IMR-90 (cell line): Measurements from ENCODE around the gene OSBP2. TPM values are rescaled to one million over a fixed set of nuclear protein-coding genes. Genes with fewer than 3 reads are reported as not detected.

Experiments used
- ATAC-seq: fragments of 200-7000 bp; cut with Tn5 transposase; 2 replicates; pipeline ENCODE4 v1.9.1; 2020; ENCODE audit warnings: low read depth, mild to moderate bottlenecking, moderate library complexity
- BruUV-seq: library from RNA; stranded (reverse); fragments of 400-500 nt; replicated peaks from 2 replicates; lab custom pipeline; 2021; lab: Mats Ljungman, UMichigan
- CTCF ChIA-PET: fragments of 300-600 bp; formaldehyde crosslinking; extraction: SDS; loops from one replicate; lab custom pipeline; 2021; ENCODE audit warnings: antibody characterized with exemption; lab: Yijun Ruan, JAX
- POLR2A ChIA-PET: fragments of 300-600 bp; sonication (Branson Sonifier 250); formaldehyde crosslinking; loops from one replicate; lab custom pipeline; 2022; ENCODE audit warnings: antibody characterized with exemption; ENCODE audit not compliant: unreplicated experiment; lab: Charles Lee
- DNase-seq: peaks from one replicate; pipeline ENCODE4 v3.0.0; 2013
- H2AFZ ChIP-seq: replicated peaks from 2 replicates; pipeline ENCODE3; 2013; ENCODE audit warnings: low read length, mild to moderate bottlenecking; ENCODE audit not compliant: poor library complexity
- H2AK5ac ChIP-seq: 2 replicates; pipeline ENCODE4 v1.6.1; 2013; ENCODE audit warnings: low read depth, low read length, inconsistent platforms
- H2AK9ac ChIP-seq: replicated peaks from 2 replicates; pipeline ENCODE3; 2013; ENCODE audit warnings: mild to moderate bottlenecking, low read depth, low read length, moderate library complexity; ENCODE audit not compliant: poor library complexity
- H2BK120ac ChIP-seq: 2 replicates; pipeline ENCODE4 v1.6.1; 2013; ENCODE audit warnings: low read depth, low read length, inconsistent platforms
- H2BK15ac ChIP-seq: 3 replicates; pipeline ENCODE4 v1.6.1; 2013; ENCODE audit warnings: low read depth, low read length, inconsistent platforms
- H2BK20ac ChIP-seq: 2 replicates; pipeline ENCODE4 v1.6.1; 2013; ENCODE audit warnings: low read depth, mild to moderate bottlenecking, inconsistent platforms, low read length, moderate library complexity
- H2BK5ac ChIP-seq: 2 replicates; pipeline ENCODE4 v1.6.1; 2013; ENCODE audit warnings: mild to moderate bottlenecking, low read depth, low read length, inconsistent platforms; ENCODE audit not compliant: poor library complexity, severe bottlenecking
- H3K14ac ChIP-seq: replicated peaks from 2 replicates; pipeline ENCODE4 v1.6.1; 2013; ENCODE audit warnings: low read depth, low read length, inconsistent platforms
- H3K18ac ChIP-seq: 2 replicates; pipeline ENCODE4 v1.6.1; 2013; ENCODE audit warnings: low read depth, low read length, control low read depth
- H3K23ac ChIP-seq: 2 replicates; pipeline ENCODE4 v1.6.1; 2013; ENCODE audit warnings: low read depth, low read length, inconsistent platforms
- H3K27ac ChIP-seq: 2 replicates; pipeline ENCODE4 v1.5.1; 2013; ENCODE audit warnings: mild to moderate bottlenecking, control low read depth, low read length; ENCODE audit not compliant: insufficient read depth
- H3K27me3 ChIP-seq: 2 replicates; pipeline ENCODE4 v1.6.1; 2013; ENCODE audit warnings: low read length; ENCODE audit not compliant: control insufficient read depth, insufficient read depth
- H3K36me3 ChIP-seq: 2 replicates; pipeline ENCODE4 v1.6.1; 2013; ENCODE audit warnings: low read length, mixed read lengths; ENCODE audit not compliant: control insufficient read depth, insufficient read depth
- H3K4ac ChIP-seq: 2 replicates; pipeline ENCODE4 v1.6.1; 2013; ENCODE audit warnings: low read depth, low read length, inconsistent platforms
- H3K4me1 ChIP-seq: 2 replicates; pipeline ENCODE4 v1.6.1; 2013; ENCODE audit warnings: low read length, mixed read lengths; ENCODE audit not compliant: control insufficient read depth, insufficient read depth
- H3K4me2 ChIP-seq: 2 replicates; pipeline ENCODE4 v1.6.1; 2013; ENCODE audit warnings: low read depth, mild to moderate bottlenecking, control low read depth, low read length, moderate library complexity
- H3K4me3 ChIP-seq: 2 replicates; pipeline ENCODE4 v1.5.1; 2013; ENCODE audit warnings: low read depth, mild to moderate bottlenecking, control low read depth, low read length, moderate library complexity; ENCODE audit not compliant: insufficient read depth
- H3K56ac ChIP-seq: 2 replicates; pipeline ENCODE4 v1.6.1; 2013; ENCODE audit warnings: low read length, inconsistent platforms; ENCODE audit not compliant: insufficient read depth; ENCODE audit errors: extremely low read depth
- H3K79me1 ChIP-seq, 2 experiments: 2 replicates each; pipeline ENCODE4 v1.6.1; 2013; ENCODE audit warnings: low read length in 2 of 2, inconsistent platforms in 1 of 2, low read depth in 1 of 2
- H3K9ac ChIP-seq: 2 replicates; pipeline ENCODE4 v1.6.1; 2013; ENCODE audit warnings: low read depth, low read length, control low read depth
- H3K9me1 ChIP-seq: 2 replicates; pipeline ENCODE4 v1.6.1; 2013; ENCODE audit warnings: low read length, inconsistent platforms; ENCODE audit not compliant: insufficient read depth
- H3K9me3 ChIP-seq: 2 replicates; pipeline ENCODE4 v1.6.1; 2013; ENCODE audit warnings: low read length; ENCODE audit not compliant: control insufficient read depth, insufficient read depth
- H4K20me1 ChIP-seq: 2 replicates; pipeline ENCODE4 v1.6.1; 2013; ENCODE audit warnings: low read length, inconsistent platforms; ENCODE audit not compliant: insufficient read depth
- H4K5ac ChIP-seq: 2 replicates; pipeline ENCODE4 v1.6.1; 2013; ENCODE audit warnings: mild to moderate bottlenecking, low read depth, low read length, control low read depth
- H4K8ac ChIP-seq, 2 experiments: 2 replicates each; pipeline ENCODE4 v1.6.1; 2013; ENCODE audit warnings: low read depth in 2 of 2, low read length in 2 of 2, control low read depth in 1 of 2, inconsistent platforms in 1 of 2
- H4K91ac ChIP-seq: 2 replicates; pipeline ENCODE4 v1.6.1; 2013; ENCODE audit warnings: low read depth, low read length, inconsistent platforms; ENCODE audit not compliant: insufficient read depth
- BHLHE40 ChIP-seq: fragments of 150-350 bp; IDR thresholded peaks from 2 replicates; pipeline ENCODE4 v1.6.1; 2016; ENCODE audit warnings: mild to moderate bottlenecking, low read depth, low read length
- CHD1 ChIP-seq: IDR thresholded peaks from 2 replicates; pipeline ENCODE4 v1.6.1; 2012; ENCODE audit warnings: low read depth, low read length, improper control_type of control experiment
- CTCF ChIP-seq: conservative IDR thresholded peaks from 2 replicates; pipeline ENCODE4 v1.5.1; 2012; ENCODE audit warnings: mild to moderate bottlenecking, low read depth, low read length, improper control_type of control experiment
- FOS ChIP-seq: fragments of 150-350 bp; IDR thresholded peaks from 2 replicates; pipeline ENCODE4 v1.6.1; 2016; ENCODE audit warnings: low read depth, low read length
- MAFK ChIP-seq: IDR thresholded peaks from 2 replicates; pipeline ENCODE4 v1.6.1; 2012; ENCODE audit warnings: low read depth, low read length, improper control_type of control experiment
- MAZ ChIP-seq: IDR thresholded peaks from 2 replicates; pipeline ENCODE4 v1.6.1; 2012; ENCODE audit warnings: low read depth, mild to moderate bottlenecking, low read length, improper control_type of control experiment, moderate library complexity, borderline replicate concordance
- MXI1 ChIP-seq: IDR thresholded peaks from 2 replicates; pipeline ENCODE4 v1.6.1; 2012; ENCODE audit warnings: low read depth, mild to moderate bottlenecking, low read length, moderate library complexity, borderline replicate concordance
- NFE2L2 ChIP-seq: fragments of 150-350 bp; IDR thresholded peaks from 2 replicates; pipeline ENCODE4 v1.6.1; 2016; ENCODE audit warnings: low read depth, mild to moderate bottlenecking, low read length
- POLR2A ChIP-seq: IDR thresholded peaks from 2 replicates; pipeline ENCODE4 v1.6.1; 2012; ENCODE audit warnings: mild to moderate bottlenecking, low read depth, low read length
- RAD21 ChIP-seq: IDR thresholded peaks from 2 replicates; pipeline ENCODE4 v1.6.1; 2012; ENCODE audit warnings: low read length, improper control_type of control experiment
- RCOR1 ChIP-seq: IDR thresholded peaks from 2 replicates; pipeline ENCODE4 v1.6.1; 2012; ENCODE audit warnings: mild to moderate bottlenecking, low read length, improper control_type of control experiment; ENCODE audit not compliant: insufficient replicate concordance
- SMC3 ChIP-seq: fragments of 150-350 bp; IDR thresholded peaks from 2 replicates; pipeline ENCODE4 v1.6.1; 2016; ENCODE audit warnings: low read depth, mild to moderate bottlenecking, antibody characterized with exemption, low read length, moderate library complexity
- USF2 ChIP-seq: fragments of 150-350 bp; IDR thresholded peaks from 2 replicates; pipeline ENCODE4 v1.6.1; 2017; ENCODE audit warnings: mild to moderate bottlenecking, antibody characterized with exemption, low read length, low read depth
- WGBS, 2 experiments: methylation state at CpG; one replicate each; pipeline versions ENCODE4 v1.1.5 to v1.1.7; 2013; ENCODE audit warnings: missing lambda C conversion rate in 2 of 2; ENCODE audit not compliant: insufficient read length in 1 of 2; ENCODE audit errors: extremely low coverage in 2 of 2; 5-methylcytosine and 5-hydroxymethylcytosine counted together
- dilution Hi-C: fragments of 300-500 bp; cut with HindIII; formaldehyde crosslinking; loops from one replicate; pipeline ENCODE4 v1.14.3; 2018; ENCODE audit warnings: low sequenced_read_pairs; ENCODE audit not compliant: unreplicated experiment
- in situ Hi-C: fragments of 300-500 bp; cut with MboI; formaldehyde crosslinking; loops from 3 replicates; pipeline ENCODE4 v1.14.3; 2019; ENCODE audit warnings: low sequenced_read_pairs, inconsistent platforms, mixed read lengths
- intact Hi-C: fragments of 100-400 bp; cut with micrococcal nuclease; formaldehyde crosslinking; loops from 2 replicates; pipeline ENCODE4 v1.10.0; 2022
- polyA plus RNA-seq, 3 experiments: library from polyadenylated mRNA; depleted of rRNA; stranded (reverse); fragments of >200 nt; gene quantifications; 2 replicates each; pipeline ENCODE4 v1.2.3, GENCODE V29; 2012; ENCODE audit warnings: low replicate concordance in 1 of 3
- total RNA-seq: library from RNA; depleted of rRNA; stranded (reverse); fragments of >200 nt; gene quantifications from 2 replicates; pipeline ENCODE4 v1.2.3, GENCODE V29; 2012
- TF ChIP-seq, protein P1 (sequence below): fragments of 150-350 bp; IDR thresholded peaks from 2 replicates; pipeline ENCODE4 v1.6.1; 2016; ENCODE audit warnings: low read depth, mild to moderate bottlenecking, low read length, moderate library complexity, borderline replicate concordance

OSBP2 gene
- total and polyA plus RNA-seq, 2 of the 4 experiments (the other 2 are of a cell fraction), result 1.8 to 2.2 TPM

GRCh38 chr22:30873661-30874060 is 179.0 kb downstream of the OSBP2 start:
- TF ChIP-seq RAD21 (no peak), MXI1 (no peak), CTCF (no peak), BHLHE40 (no peak), SMC3 (no peak), USF2 (no peak), RCOR1 (no peak), FOS (no peak), CHD1 (no peak), MAZ (no peak), POLR2A (no peak), NFE2L2 (no peak), MAFK (no peak)
- TF ChIP-seq, protein P1, sequence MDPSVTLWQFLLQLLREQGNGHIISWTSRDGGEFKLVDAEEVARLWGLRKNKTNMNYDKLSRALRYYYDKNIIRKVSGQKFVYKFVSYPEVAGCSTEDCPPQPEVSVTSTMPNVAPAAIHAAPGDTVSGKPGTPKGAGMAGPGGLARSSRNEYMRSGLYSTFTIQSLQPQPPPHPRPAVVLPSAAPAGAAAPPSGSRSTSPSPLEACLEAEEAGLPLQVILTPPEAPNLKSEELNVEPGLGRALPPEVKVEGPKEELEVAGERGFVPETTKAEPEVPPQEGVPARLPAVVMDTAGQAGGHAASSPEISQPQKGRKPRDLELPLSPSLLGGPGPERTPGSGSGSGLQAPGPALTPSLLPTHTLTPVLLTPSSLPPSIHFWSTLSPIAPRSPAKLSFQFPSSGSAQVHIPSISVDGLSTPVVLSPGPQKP, result no peak
- H4K5ac ChIP-seq, result no peak overlapping the region
- dilution Hi-C loops, result no loop called here
- H2BK15ac ChIP-seq, result no peak overlapping the region
- H2AK5ac ChIP-seq, result no peak overlapping the region
- no peaks in the 10 kb centered on the region for H3K79me1 ChIP-seq
- BruUV-seq, result no TSS peak
- H4K20me1 ChIP-seq, result no peaks in the 10 kb centered on the region
- in situ Hi-C loops, result no loop called here
- no peak for DNase-seq
- POLR2A ChIA-PET, result no interaction called here
- WGBS, 2 experiments, result no CpG with 5 or more reads among the region's 7 CpGs
- no peak overlapping the region for H2BK20ac ChIP-seq
- no peak overlapping the region for H3K4me2 ChIP-seq
- no peak overlapping the region for H2BK120ac ChIP-seq
- H3K9me3 ChIP-seq, result no peaks in the 10 kb centered on the region
- no peak overlapping the region for H3K23ac ChIP-seq
- no peak overlapping the region for H3K4me3 ChIP-seq
- ATAC-seq, result no peak
- H3K18ac ChIP-seq, result no peak overlapping the region
- H2AFZ ChIP-seq, result no peak overlapping the region
- intact Hi-C loops, result no loop called here
- CTCF ChIA-PET, result no interaction called here
- no peak overlapping the region for H2AK9ac ChIP-seq
- no peaks in the 10 kb centered on the region for H3K36me3 ChIP-seq
- H3K9ac ChIP-seq, result no peak overlapping the region
- no peaks in the 10 kb centered on the region for H3K27me3 ChIP-seq
- H2BK5ac ChIP-seq, result no peak overlapping the region
- H3K9me1 ChIP-seq, result no peaks in the 10 kb centered on the region
- no peak overlapping the region for H3K56ac ChIP-seq
- no peak overlapping the region for H4K91ac ChIP-seq
- no peak overlapping the region for H4K8ac ChIP-seq
- H3K14ac ChIP-seq, result no peak overlapping the region
- no peak overlapping the region for H3K4ac ChIP-seq
- peaks cover 4% of the 10 kb centered on the region; the same call in 1 of the 2 replicates for H3K4me1 ChIP-seq
- H3K27ac ChIP-seq, result no peak overlapping the region
